HepG2 (cell line): ENCODE data around the gene SLC1A6.

Source experiments
- POGZ ChIP-seq: sonication (generic); formaldehyde crosslinking; IDR thresholded peaks from 2 replicates; pipeline ENCODE4 v1.4.0; 2020; ENCODE audit warnings: mild to moderate bottlenecking, missing genetic modification reagents
- POLR2A ChIP-seq, 2 experiments: IDR thresholded peaks; 2 replicates each; pipeline ENCODE4 v1.6.1; 2011; ENCODE audit warnings: low read depth in 2 of 2, low read length in 2 of 2, mild to moderate bottlenecking in 1 of 2, moderate library complexity in 1 of 2; ENCODE audit not compliant: insufficient read depth in 1 of 2

DNA sequence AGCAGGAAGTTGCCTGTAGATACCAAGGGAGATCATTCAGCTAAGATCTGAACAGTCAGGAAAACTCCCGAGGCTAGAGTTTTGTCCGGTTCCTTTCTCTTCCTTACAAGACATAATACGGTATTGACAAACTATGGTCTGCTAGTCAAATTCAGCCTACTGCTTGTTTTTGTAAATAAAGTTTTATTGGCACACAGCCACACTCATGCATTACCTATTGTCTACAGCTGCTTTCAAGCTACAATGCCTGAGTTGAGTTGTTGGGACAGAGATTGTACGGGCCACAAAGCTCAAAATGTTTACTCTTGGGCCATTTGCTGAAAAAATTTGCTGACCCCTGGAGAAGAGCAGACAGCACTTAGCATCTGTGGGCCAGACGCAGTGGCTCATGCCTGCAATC is 2.5 kb downstream of the SLC1A6 start:
- TF ChIP-seq POLR2A (IDR thresholded peaks at IDR 0.05; ENCODE audit: insufficient read depth in 1 of 2, low read depth in 2 of 2, low read length in 2 of 2) = no peak
- no peak for TF ChIP-seq POGZ (CRISPR knock-in tag)
